Measurements from ENCODE around the gene FAT1. TPM values are rescaled to one million over a fixed set of nuclear protein-coding genes. Genes with fewer than 3 reads are reported as not detected.

Gene FAT1
- total and polyA plus RNA-seq, 8 donors, result 8.2 to 272 (median 60.4) TPM

- 89 to 96% (median 94%) methylated on average over 2 of the region's 2 CpGs for WGBS, 5 donors
These were observed 180.4 kb downstream of the FAT1 start for GRCh38 chr4:186543206-186543605.

DNA sequence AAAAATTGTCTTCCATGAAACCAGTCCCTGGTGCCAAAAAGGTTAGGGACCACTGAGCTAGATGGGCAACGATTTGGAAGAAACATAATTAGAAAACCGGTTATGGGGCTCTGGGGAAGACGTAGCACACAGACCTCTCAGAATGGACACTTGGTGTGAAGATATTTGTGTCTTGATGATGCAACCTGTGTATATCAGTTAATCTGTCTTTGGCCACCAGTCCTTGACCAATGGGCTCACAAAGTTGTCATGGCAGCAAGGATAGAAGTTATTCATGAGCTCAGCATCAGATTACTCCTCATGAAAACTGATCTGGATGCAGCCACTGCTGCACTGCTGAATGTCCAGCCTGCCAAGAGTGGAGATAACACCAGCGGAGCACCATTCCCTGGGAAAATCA, 181.9 kb downstream of the FAT1 start:
- WGBS, 5 donors, result 80 to 94% (median 91%) methylated on average over 4 of the region's 4 CpGs
- H3K27me3 ChIP-seq, result no peaks in the 10 kb centered on the region
- H3K4me3 ChIP-seq, result no peak overlapping the region
- TF ChIP-seq POLR2A (IDR thresholded peaks at IDR 0.05), result no peak
- TF ChIP-seq CTCF (IDR thresholded peaks at IDR 0.05), result no peak
- no peak for TF ChIP-seq POLR2AphosphoS5 (IDR thresholded peaks at IDR 0.05)
- no peak for TF ChIP-seq EP300 (IDR thresholded peaks at IDR 0.05)
- no peaks in the 10 kb centered on the region for H3K36me3 ChIP-seq
- intact Hi-C loops (cut with DNase I; ENCODE audit: low total_unique reads), result no loop called here
- no peaks in the 10 kb centered on the region for H3K4me1 ChIP-seq
- H3K9me3 ChIP-seq, result peaks cover 0 to 7% (median 2%) of the 10 kb centered on the region in 4 donors
- H3K27ac ChIP-seq, result no peak overlapping the region
- DNase-seq, result no peak

More at GRCh38 chr4:186543206-186543605, 180.4 kb downstream of the FAT1 start:
- Histone ChIP-seq H3K27me3 (no peaks in the 10 kb centered on the region), H3K4me1 (no peaks in the 10 kb centered on the region), H3K4me3 (no peak overlapping the region), H3K9me3 (peaks cover 0 to 5% (median 2%) of the 10 kb centered on the region in 4 donors), H3K27ac (no peak overlapping the region), H3K36me3 (no peaks in the 10 kb centered on the region)
- no peak for TF ChIP-seq POLR2A (IDR thresholded peaks at IDR 0.05)
- TF ChIP-seq POLR2AphosphoS5 (IDR thresholded peaks at IDR 0.05), result no peak
- no peak for TF ChIP-seq CTCF (IDR thresholded peaks at IDR 0.05)
- no peak for TF ChIP-seq EP300 (IDR thresholded peaks at IDR 0.05)
- no peak for DNase-seq
- intact Hi-C loops (cut with DNase I; ENCODE audit: low total_unique reads), result no loop called here

DNA sequence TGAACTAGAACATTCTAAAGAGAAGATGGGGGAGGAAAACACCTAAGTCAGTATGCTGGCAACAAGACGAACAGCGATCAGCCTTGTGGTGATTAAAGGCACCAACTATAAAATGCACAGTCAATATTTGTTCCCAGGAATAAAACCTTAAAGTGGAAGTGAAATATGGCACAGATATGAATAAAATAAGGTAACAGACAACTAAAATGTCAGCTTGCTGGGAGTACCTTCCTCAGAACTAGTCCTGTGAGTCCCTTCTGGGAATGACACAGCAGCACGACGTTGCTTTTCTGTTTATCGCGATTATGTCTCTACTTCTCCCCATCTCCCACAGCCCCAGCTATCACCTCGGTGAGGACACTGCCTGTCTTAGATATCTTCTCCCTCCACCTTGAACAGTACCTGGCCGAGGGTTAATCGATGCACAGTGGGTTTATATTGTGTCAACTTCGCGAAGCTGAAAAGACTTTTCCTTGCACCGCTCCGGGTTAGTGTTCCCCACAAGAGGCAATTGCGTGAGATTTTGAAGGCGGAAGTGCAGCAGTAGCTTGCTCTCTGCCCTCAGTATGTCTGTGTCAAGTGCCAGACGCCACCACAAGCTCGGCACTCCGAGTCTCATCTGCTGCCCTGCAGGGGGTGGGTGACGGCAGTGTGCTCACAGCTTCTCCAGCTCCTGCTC, 185.7 kb downstream of the FAT1 start:
- no peaks in the 10 kb centered on the region for H3K36me3 ChIP-seq
- H3K9me3 ChIP-seq, result peaks cover 0 to 7% (median 2%) of the 10 kb centered on the region in 4 donors
- intact Hi-C loops (cut with DNase I; ENCODE audit: low total_unique reads), result no loop called here
- TF ChIP-seq CTCF (IDR thresholded peaks at IDR 0.05) (no peak), EP300 (IDR thresholded peaks at IDR 0.05) (no peak), POLR2A (IDR thresholded peaks at IDR 0.05) (no peak), POLR2AphosphoS5 (IDR thresholded peaks at IDR 0.05) (no peak)
- DNase-seq, result no peak
- WGBS, 5 donors, result 75 to 85% (median 77%) methylated on average over 19 of the region's 19 CpGs
- no peaks in the 10 kb centered on the region for H3K4me1 ChIP-seq
- H3K27me3 ChIP-seq, result no peaks in the 10 kb centered on the region
- H3K4me3 ChIP-seq, result no peak overlapping the region
- H3K27ac ChIP-seq, result no peak overlapping the region

Other genes starting within 250 kb of the FAT1 start
- gene MTNR1A, start 168.3 kb downstream of the FAT1 start, total RNA-seq, result under 1 TPM in 1 of 5 donors, not detected in 4; 0.55 TPM
- gene MTNR1A, start 168.3 kb downstream of the FAT1 start, polyA plus RNA-seq, result not detected